ENCODE results near the gene NGEF. TPM values are rescaled to one million over a fixed set of nuclear protein-coding genes. Genes with fewer than 3 reads are reported as not detected.
A peak's percentile ranks its signal among the peaks of the same experiment; 100 is the strongest.

Gene NGEF
- total RNA-seq, 1 experiment from 2014 or later, result 2.7 TPM

DNA sequence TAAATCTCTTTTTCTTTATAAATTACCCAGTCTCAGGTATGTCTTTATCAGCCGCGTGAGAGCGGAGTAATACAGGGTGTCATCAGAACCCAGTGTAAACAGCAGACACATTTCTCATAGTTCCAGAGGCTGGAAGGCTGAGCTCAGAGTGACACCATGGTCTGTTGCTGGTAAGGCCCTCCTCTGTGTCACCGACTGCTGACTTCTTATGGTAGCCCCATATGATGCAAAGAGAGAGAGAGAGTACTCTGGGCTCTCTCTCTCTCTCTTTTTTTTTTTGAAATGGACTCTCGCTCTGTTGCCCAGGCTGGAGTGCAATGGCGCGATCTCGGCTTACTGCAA lies 83.0 kb downstream of the NGEF start:
- no peak for DNase-seq (ENCODE audit: unreplicated experiment)
- TF ChIP-seq, protein P1, sequence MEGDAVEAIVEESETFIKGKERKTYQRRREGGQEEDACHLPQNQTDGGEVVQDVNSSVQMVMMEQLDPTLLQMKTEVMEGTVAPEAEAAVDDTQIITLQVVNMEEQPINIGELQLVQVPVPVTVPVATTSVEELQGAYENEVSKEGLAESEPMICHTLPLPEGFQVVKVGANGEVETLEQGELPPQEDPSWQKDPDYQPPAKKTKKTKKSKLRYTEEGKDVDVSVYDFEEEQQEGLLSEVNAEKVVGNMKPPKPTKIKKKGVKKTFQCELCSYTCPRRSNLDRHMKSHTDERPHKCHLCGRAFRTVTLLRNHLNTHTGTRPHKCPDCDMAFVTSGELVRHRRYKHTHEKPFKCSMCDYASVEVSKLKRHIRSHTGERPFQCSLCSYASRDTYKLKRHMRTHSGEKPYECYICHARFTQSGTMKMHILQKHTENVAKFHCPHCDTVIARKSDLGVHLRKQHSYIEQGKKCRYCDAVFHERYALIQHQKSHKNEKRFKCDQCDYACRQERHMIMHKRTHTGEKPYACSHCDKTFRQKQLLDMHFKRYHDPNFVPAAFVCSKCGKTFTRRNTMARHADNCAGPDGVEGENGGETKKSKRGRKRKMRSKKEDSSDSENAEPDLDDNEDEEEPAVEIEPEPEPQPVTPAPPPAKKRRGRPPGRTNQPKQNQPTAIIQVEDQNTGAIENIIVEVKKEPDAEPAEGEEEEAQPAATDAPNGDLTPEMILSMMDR (IDR thresholded peaks at IDR 0.05; ENCODE audit: unreplicated experiment), result no peak
- ChIA-PET CTCF (no interaction called here), POLR2A (no interaction called here)
- Mint-ChIP-seq H3K4me3 (ENCODE audit: unreplicated experiment) (no peak overlapping the region), H3K36me3 (ENCODE audit: insufficient read depth, unreplicated experiment) (no peaks in the 10 kb centered on the region), H3K27me3 (ENCODE audit: insufficient read depth, unreplicated experiment) (no peaks in the 10 kb centered on the region), H3K27ac (ENCODE audit: low read depth, unreplicated experiment) (no peak overlapping the region), H3K9me3 (ENCODE audit: unreplicated experiment) (no peaks in the 10 kb centered on the region), H3K4me1 (ENCODE audit: insufficient read depth, unreplicated experiment) (peaks cover 7% of the 10 kb centered on the region)
- no TSS peak for BruUV-seq (replicated peaks)
- intact Hi-C loops (cut with micrococcal nuclease), result no loop called here

DNA sequence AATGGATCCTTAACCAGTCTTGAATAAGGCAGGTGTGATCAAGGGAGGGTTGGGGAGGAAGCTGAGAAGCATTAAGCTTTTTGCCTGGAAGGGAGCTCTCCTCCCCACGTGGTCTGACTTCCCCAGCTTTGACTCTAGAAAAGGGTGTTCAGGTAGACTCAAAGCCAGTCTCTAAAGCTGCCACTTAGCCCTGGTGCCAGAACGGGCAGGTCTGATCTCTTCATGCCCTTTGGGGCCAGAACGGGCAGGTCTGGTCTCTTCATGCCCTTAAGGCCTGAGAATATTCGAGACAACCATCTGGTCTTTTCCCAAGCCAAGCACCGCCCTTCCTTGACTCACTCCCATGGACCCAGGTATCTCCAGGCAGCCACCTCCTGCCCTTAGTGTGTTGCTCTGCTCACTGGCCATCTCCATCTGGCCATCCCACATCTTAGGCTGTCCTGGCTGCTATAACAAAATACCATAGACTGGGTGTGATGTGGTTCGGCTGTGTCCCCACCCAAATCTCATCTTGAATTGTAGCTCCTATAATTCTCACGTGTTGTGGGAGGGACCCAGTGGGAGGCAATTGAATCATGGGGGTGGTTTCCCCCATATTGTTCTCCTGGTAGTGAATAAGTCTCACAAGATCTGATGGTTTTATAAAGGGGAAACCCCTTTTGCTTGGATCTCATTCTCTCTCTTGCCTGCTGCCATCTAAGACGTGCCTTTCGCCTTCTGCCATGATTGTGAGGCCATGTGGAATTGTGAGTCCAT lies 83.6 kb downstream of the NGEF start:
- Mint-ChIP-seq H3K4me3 (ENCODE audit: unreplicated experiment) (peak overlapping the region; percentile 43), H3K27me3 (ENCODE audit: insufficient read depth, unreplicated experiment) (no peaks in the 10 kb centered on the region), H3K4me1 (ENCODE audit: insufficient read depth, unreplicated experiment) (peaks cover 7% of the 10 kb centered on the region), H3K9me3 (ENCODE audit: unreplicated experiment) (no peaks in the 10 kb centered on the region), H3K27ac (ENCODE audit: low read depth, unreplicated experiment) (no peak overlapping the region), H3K36me3 (ENCODE audit: insufficient read depth, unreplicated experiment) (no peaks in the 10 kb centered on the region)
- no TSS peak for BruUV-seq (replicated peaks)
- no peak for DNase-seq (ENCODE audit: unreplicated experiment)
- POLR2A ChIA-PET, result no interaction called here
- TF ChIP-seq, protein P1 (IDR thresholded peaks at IDR 0.05; ENCODE audit: unreplicated experiment), result no peak
- intact Hi-C loops (cut with micrococcal nuclease), result no loop called here
- CTCF ChIA-PET, result no interaction called here

DNA sequence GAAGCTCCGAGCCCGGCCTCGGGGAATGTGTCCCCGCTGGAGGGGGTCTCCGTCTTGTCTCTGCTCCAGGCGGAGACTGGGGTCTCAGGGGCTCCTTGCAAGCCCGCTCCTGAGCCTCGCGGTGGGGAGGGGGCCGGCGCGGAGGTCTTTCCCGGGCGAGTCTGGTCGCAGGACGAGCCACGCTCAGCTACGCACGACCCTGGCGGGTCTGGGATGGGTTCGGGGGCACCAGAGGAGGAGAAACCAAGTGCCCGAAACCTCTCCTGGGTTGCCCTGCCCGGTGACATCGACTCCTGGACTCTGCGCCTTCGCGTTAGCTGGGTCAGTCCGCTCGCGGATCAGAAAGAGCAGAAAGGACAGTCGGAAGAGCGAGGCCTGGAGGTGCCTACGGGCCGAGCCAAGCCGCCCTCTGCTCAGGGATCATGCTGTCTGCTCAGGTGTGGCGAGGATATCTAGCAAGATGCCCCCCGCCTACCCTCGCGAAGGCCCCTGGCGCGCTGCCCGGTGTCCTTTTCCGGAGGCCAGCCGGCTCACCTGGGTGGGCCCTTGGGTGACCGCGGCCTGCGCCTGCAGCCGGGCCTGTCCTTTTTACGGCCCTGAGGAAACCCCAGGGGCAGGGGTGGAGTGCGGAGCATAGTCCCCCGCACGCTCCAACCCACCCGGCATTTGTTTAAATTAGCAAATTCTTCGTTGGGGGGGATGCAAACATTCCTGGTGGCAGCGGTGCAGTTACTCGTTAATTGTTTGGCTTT lies 84.3 kb downstream of the NGEF start:
- peaks cover 7% of the 10 kb centered on the region for H3K4me1 Mint-ChIP-seq (ENCODE audit: insufficient read depth, unreplicated experiment)
- H3K27ac Mint-ChIP-seq (ENCODE audit: low read depth, unreplicated experiment), result no peak overlapping the region
- intact Hi-C loops (cut with micrococcal nuclease), result no loop called here
- BruUV-seq (replicated peaks), result no TSS peak
- H3K27me3 Mint-ChIP-seq (ENCODE audit: insufficient read depth, unreplicated experiment), result no peaks in the 10 kb centered on the region
- H3K9me3 Mint-ChIP-seq (ENCODE audit: unreplicated experiment), result no peaks in the 10 kb centered on the region
- ChIA-PET CTCF (no interaction called here), POLR2A (no interaction called here)
- DNase-seq (ENCODE audit: unreplicated experiment), result no peak
- H3K4me3 Mint-ChIP-seq (ENCODE audit: unreplicated experiment), result peak overlapping the region; percentile 43
- TF ChIP-seq, protein P1 (IDR thresholded peaks at IDR 0.05; ENCODE audit: unreplicated experiment), result no peak
- H3K36me3 Mint-ChIP-seq (ENCODE audit: insufficient read depth, unreplicated experiment), result no peaks in the 10 kb centered on the region

DNA sequence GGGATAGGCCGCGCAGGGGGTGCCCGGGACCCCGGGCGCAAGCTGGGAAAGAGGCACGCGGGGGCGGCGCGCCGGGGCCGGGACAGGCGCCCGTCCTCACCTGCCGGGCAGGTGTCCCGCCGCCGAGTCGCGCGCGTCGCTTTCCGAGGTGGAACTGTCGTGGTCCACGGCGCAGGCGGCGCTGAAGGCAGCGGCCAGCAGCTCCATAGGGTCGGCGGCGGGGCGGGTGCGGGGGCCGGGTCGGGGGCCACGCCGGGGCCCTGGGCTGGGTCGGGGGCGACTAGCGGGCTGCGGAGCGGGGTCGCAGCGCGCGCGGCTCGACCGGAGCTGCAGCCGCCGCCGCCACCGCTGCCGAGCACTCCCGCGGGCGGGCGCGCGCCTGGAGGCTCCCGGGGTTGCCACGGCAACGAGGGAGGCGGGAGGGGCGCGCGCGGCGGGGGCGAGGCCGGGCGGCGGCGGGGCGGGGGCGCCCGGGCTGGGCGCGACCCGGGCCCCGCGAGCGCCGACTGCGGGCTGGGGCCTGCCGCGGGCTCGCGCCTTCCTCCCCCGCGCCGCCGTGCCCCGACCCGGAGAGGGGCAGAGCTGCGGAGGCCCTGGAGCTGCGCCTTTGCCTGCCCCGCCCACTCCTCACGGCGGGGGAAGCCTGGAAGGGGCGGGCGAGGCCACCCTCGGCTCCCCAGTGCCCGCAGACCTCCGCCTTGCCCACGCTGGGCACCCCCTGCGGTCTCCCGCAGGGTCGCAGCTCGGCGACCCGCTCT lies 85.1 kb downstream of the NGEF start:
- Mint-ChIP-seq H3K36me3 (ENCODE audit: insufficient read depth, unreplicated experiment) (no peaks in the 10 kb centered on the region), H3K9me3 (ENCODE audit: unreplicated experiment) (no peaks in the 10 kb centered on the region), H3K4me3 (ENCODE audit: unreplicated experiment) (peak overlapping the region; percentile 58), H3K27me3 (ENCODE audit: insufficient read depth, unreplicated experiment) (no peaks in the 10 kb centered on the region), H3K4me1 (ENCODE audit: insufficient read depth, unreplicated experiment) (peaks cover 7% of the 10 kb centered on the region), H3K27ac (ENCODE audit: low read depth, unreplicated experiment) (no peak overlapping the region)
- CTCF ChIA-PET, result no interaction called here
- POLR2A ChIA-PET, result no interaction called here
- BruUV-seq (replicated peaks), result no TSS peak
- TF ChIP-seq, protein P1 (IDR thresholded peaks at IDR 0.05; ENCODE audit: unreplicated experiment), result no peak
- no peak for DNase-seq (ENCODE audit: unreplicated experiment)
- intact Hi-C loops (cut with micrococcal nuclease), result no loop called here

All from MCF 10A (cell line).